ENCODE results near the gene IL4I1. TPM values are rescaled to one million over a fixed set of nuclear protein-coding genes. Genes with fewer than 3 reads are reported as not detected.
A peak's percentile ranks its signal among the peaks of the same experiment; 100 is the strongest.

Gene IL4I1
- total and polyA plus RNA-seq, 7 donors = 0.05 to 3.3 (median 0.39) TPM

- DNase-seq = no peak
- no peak overlapping the region for H3K4me3 ChIP-seq
- H3K27ac ChIP-seq = peak overlapping the region; percentile 72
- no peaks in the 10 kb centered on the region for H3K9me3 ChIP-seq
- ATAC-seq = no peak
- TF ChIP-seq CTCF (IDR thresholded peaks at IDR 0.05) = no peak
- no peaks in the 10 kb centered on the region for H3K36me3 ChIP-seq (ENCODE audit: insufficient read depth in 1 of 2, low read depth in 1 of 2)
- 72 to 86% (median 82%) methylated on average over 5 of the region's 5 CpGs for WGBS, 3 donors
- intact Hi-C loops (cut with DNase I) = no loop called here
- no peaks in the 10 kb centered on the region for H3K27me3 ChIP-seq (ENCODE audit: insufficient read depth in 3 of 3, low read length in 2 of 3)
- peaks cover 21% of the 10 kb centered on the region for H3K4me1 ChIP-seq
Measured at GRCh38 chr19:49846408-49846807, 50.3 kb downstream of the IL4I1 start.

- TF ChIP-seq CTCF (IDR thresholded peaks at IDR 0.05) = no peak
Measured at GRCh38 chr19:49845414-49845813, 51.3 kb downstream of the IL4I1 start.

GRCh38 chr19:49844138-49845095, 52.3 kb downstream of the IL4I1 start:
- H3K9me3 ChIP-seq = no peaks in the 10 kb centered on the region
- TF ChIP-seq CTCF (IDR thresholded peaks at IDR 0.05) = no peak
- H3K4me1 ChIP-seq = peaks cover 25% of the 10 kb centered on the region
- H3K36me3 ChIP-seq (ENCODE audit: insufficient read depth in 1 of 2, low read depth in 1 of 2) = peaks cover 0 to 10% of the 10 kb centered on the region in 2 donors
- 26 to 37% (median 26%) methylated on average over 18 of the region's 18 CpGs for WGBS, 3 donors
- no peaks in the 10 kb centered on the region for H3K27me3 ChIP-seq (ENCODE audit: insufficient read depth in 3 of 3, low read length in 2 of 3)
- peak in 1 of 2 donors; percentile 75 for DNase-seq
- peak overlapping the region; percentile 72 for H3K27ac ChIP-seq
- ATAC-seq = peak; percentile 71 to 91 (median 78)
- H3K4me3 ChIP-seq = no peak overlapping the region
- intact Hi-C loops (cut with DNase I) = no loop called here

More at GRCh38 chr19:49845414-49845813, 51.3 kb downstream of the IL4I1 start:
- no peak overlapping the region for H3K4me3 ChIP-seq
- no peaks in the 10 kb centered on the region for H3K9me3 ChIP-seq
- peaks cover 0 to 4% of the 10 kb centered on the region in 2 donors for H3K36me3 ChIP-seq (ENCODE audit: insufficient read depth in 1 of 2, low read depth in 1 of 2)
- intact Hi-C loops (cut with DNase I) = no loop called here
- ATAC-seq (no peak), DNase-seq (no peak)
- no peaks in the 10 kb centered on the region for H3K27me3 ChIP-seq (ENCODE audit: insufficient read depth in 3 of 3, low read length in 2 of 3)
- peak overlapping the region; percentile 72 for H3K27ac ChIP-seq
- H3K4me1 ChIP-seq = peaks cover 21% of the 10 kb centered on the region
- 28 to 60% (median 41%) methylated on average over 3 of the region's 3 CpGs for WGBS, 3 donors

- intact Hi-C loops (cut with DNase I) = no loop called here
- ATAC-seq = peak in 2 of 4 donors; percentile 3 to 10
- H3K36me3 ChIP-seq (ENCODE audit: insufficient read depth in 1 of 2, low read depth in 1 of 2) = peaks cover 0 to 19% of the 10 kb centered on the region in 2 donors
- WGBS, 3 donors = 44 to 74% (median 46%) methylated on average over 3 of the region's 3 CpGs
- H3K4me1 ChIP-seq = peaks cover 32% of the 10 kb centered on the region
- TF ChIP-seq CTCF (IDR thresholded peaks at IDR 0.05) = no peak
- H3K27ac ChIP-seq = peak overlapping the region; percentile 72
- no peak overlapping the region for H3K4me3 ChIP-seq
- DNase-seq = no peak
- no peaks in the 10 kb centered on the region for H3K27me3 ChIP-seq (ENCODE audit: insufficient read depth in 3 of 3, low read length in 2 of 3)
- no peaks in the 10 kb centered on the region for H3K9me3 ChIP-seq
Measured at GRCh38 chr19:49843265-49843664, 53.4 kb downstream of the IL4I1 start.
